Islet precursor cell (in vitro differentiated cells): ENCODE measurements around the gene HYKK.
"Not testable (repeated sequence)": the region's sequence is repeated elsewhere in the genome, so short reads cannot be mapped to it uniquely, and the experiment has no call there.

Experiments used
- DNase-seq: peaks from one replicate; pipeline ENCODE4 v3.0.0-alpha.2; 2018

Gene HYKK

DNA sequence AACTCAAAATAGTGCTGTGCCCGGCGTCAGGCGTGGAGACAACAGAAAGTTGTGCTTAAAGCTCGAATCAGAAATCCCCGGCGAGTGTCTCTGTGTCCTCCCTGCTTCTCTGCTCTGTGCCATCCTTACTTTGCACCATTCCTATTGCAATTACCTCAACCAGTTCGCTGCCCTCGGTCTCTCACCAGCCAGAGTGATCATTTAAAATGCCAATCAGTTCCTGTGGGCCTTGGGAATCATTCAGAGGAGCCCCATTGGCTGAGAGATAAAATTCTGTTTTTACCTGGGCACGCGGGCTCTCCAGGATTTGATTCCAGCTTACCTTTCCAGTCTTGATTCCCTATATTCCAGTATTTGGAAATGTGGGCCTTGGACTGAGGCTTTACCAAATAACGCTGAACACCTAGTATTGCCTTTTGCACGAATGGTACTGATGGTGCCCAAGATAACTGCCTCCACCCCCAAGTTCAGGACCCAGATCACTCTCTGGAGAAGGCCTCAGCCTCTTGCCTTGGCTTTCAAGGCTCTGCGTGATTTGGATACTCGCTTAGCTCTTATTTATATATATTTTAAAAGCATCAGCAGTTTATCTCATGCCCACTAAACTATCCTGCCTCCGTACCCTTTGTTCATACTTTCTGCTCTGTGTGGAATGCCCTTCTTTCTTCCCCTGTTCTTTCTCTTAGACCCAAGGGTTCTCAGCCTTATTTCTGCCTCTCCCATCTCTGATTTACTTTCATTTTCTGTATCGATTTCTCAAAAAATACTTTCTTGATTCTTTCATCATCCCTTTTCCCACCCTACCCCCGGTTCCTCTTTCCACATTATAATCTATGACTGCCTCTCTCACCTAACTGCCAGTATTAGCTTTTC is 33.7 kb downstream of the HYKK start:
- DNase-seq, result no peak

- DNase-seq, result no peak
Measured at GRCh38 chr15:78541744-78542034, 34.3 kb downstream of the HYKK start.

- DNase-seq, result no peak
Measured at GRCh38 chr15:78542647-78543046, 35.3 kb downstream of the HYKK start.

- DNase-seq, result no peak
Measured at GRCh38 chr15:78550194-78550593, 42.8 kb downstream of the HYKK start.

- DNase-seq, result no peak
Measured at GRCh38 chr15:78550815-78551214, 43.4 kb downstream of the HYKK start.

- no peak for DNase-seq
Measured at GRCh38 chr15:78551902-78552301, 44.5 kb downstream of the HYKK start.

DNA sequence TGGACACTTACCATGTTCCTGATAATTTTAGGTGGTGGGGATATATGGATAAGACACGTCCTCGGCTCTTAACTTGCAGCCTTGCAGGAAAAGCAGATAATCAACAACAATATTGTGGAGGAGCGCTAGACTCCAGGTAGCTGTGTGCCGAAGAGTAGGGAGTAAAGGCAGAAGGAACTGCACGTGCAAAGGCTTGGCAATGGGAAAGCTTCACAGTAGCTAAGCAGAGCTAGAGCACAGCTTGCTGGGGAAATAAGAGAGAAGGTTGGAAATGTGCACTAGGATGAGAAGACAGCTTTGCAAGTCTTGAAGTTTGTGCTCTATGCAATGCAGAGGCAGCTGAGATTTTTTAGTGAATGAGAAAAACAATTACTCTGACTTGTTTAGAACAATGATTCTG is 45.2 kb downstream of the HYKK start:
- DNase-seq, result no peak

DNA sequence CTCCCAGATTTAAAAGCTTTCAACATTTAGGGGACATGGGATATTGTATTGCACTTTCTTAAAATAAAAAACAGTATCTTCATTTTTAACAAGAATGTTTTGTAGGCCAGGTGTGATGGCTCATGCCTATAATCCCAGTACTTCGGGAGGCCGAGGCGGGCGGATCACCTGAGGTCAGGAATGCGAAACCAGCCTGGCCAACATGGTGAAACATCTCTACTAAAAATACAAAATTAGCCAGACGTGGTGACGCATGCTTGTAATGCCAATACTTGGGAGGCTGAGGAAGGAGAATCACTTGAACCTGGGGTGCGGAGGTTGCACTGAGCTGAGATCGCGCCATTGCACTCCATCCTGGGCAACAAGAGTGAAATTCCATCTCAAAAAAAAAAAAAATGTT is 52.8 kb downstream of the HYKK start:
- not testable (repeated sequence) for DNase-seq

DNA sequence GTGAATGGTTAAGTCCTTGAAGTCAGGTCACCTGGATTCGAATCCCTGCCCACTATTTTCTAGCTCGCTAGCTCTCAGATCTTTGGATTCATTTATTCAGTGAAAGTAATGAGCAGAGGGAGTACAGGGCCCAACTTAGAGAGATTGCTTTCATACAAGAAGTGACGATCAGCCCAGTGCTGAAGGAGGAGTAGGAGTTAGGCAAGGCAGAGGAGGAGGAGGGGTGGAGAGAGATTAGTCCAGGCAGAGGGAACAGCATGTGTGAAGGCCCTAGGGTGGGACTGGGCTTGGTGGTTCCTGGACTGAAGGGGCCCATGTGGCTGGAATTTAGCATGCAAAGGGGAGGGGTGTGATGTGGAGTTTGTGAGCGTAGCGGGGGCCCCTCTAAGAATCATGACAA is 54.1 kb downstream of the HYKK start:
- DNase-seq, result no peak

DNA sequence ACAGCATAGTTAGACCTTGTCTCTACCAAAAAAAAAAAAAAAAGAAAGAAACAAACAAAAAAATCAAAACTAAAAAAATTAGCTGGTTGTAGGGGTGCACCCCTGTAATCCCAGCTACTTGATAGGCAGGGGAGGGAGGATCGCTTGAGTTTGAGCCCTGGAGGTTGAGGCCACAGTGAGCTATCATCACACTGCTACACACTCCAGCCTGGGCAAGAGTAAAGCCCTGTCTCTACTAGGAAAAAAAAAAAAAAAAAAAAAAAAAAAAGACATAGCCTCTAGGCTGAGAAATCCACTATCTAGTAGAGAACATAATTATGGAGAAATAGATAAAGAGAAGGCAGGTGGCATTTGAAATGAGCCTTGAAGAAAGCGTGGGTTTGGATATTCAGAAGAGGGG is 55.7 kb downstream of the HYKK start:
- no peak for DNase-seq

DNA sequence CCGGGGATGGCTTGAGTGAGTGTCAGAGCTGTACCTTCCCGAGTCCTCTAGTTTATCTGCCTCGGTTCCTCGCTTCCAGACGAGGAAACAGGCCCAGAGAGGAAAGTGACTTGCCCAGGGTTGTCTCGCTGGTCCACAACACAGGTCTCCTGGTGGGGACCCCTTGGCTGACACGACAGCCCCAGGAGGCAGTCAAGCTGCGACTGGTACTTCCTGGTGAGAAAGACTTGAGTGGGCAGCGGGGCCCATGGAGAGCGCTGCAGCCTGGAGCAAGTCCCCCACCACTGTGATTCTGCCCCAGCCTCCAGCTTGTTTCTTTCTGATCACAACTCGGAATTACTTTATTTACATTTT is 57.3 kb downstream of the HYKK start:
- DNase-seq, result peak; percentile 57

DNA sequence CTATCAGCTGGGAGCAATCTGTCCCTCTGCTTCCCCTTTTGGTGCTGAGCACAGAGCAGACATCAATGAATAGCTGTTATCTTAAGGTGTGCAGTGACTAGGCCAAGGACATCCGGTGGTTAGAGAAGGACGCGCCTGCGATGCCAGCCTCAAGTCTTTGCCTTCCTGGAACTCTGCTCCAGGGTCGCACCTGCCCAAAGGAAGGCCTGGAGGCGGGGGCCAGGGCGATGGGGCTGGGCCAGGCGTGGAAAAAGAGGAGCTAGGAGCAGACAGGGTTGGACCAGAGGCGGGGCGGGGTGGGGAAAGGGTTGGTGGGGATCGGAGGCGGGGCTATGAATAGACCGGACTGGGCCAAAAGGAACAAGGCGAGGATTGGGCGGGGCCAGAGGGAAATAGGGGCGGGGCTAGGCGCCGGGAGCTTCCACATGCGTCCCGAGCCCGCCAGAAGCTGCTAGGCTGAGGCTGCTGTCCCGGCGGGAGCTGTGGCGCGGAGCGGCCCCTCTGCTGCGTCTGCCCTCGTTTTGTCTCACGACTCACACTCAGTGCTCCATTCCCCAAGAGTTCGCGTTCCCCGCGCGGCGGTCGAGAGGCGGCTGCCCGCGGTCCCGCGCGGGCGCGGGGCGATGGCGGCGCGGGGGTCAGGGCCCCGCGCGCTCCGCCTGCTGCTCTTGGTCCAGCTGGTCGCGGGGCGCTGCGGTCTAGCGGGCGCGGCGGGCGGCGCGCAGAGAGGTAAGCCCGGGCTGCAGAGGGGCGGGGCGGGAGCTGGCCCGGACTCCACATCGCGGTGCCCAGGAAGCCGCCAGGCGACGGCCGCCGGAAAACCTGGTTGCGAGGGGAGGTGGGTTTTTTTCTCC is 57.9 kb downstream of the HYKK start, which contains the start of gene CHRNA5:
Gene CHRNA5, plus strand, starts transcription at position 424 of the 854 bp plus-strand sequence. Its CDS starts 200 bp downstream, at position 624.
- DNase-seq, result peak; percentile 99

GRCh38 chr15:78565951-78566774 is 58.8 kb downstream of the HYKK start:
- DNase-seq, result peak; percentile 66

GRCh38 chr15:78567531-78567930 is 60.2 kb downstream of the HYKK start:
- no peak for DNase-seq

- no peak for DNase-seq
Measured at GRCh38 chr15:78570710-78571109, 63.3 kb downstream of the HYKK start.

- no peak for DNase-seq
Measured at GRCh38 chr15:78571382-78571781, 64.0 kb downstream of the HYKK start.

GRCh38 chr15:78573416-78573815 is 66.0 kb downstream of the HYKK start:
- DNase-seq, result no peak

GRCh38 chr15:78574944-78575343 is 67.6 kb downstream of the HYKK start:
- no peak for DNase-seq
